GM19193 (cell line): ENCODE measurements around the gene ATG101.

ENCODE experiments used
- POLR2A ChIP-seq: IDR thresholded peaks from 4 replicates; pipeline ENCODE4 v1.6.1; 2011; ENCODE audit not compliant: insufficient read depth, insufficient read length; ENCODE audit errors: extremely low read depth

Gene ATG101

DNA sequence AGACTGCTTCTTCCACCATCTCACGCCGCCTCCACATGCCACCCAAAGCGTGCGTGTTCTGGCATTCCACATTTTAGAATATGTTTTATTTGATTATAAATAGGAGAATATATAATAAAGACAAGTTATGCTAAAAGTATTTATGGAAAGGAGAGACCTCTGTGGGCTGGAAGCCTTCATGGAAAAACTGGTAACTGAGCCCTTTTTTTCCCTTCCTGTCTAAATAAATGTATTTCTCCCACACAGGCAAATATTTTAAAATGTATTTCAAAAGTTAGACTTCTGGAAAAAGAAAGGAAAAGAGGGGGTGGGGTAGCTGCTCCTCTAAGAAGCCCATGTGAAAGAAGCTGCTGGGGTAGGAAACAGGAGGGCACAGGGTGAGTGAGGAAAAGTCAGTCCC lies 34.6 kb upstream of the ATG101 start:
- no peak for TF ChIP-seq POLR2A

DNA sequence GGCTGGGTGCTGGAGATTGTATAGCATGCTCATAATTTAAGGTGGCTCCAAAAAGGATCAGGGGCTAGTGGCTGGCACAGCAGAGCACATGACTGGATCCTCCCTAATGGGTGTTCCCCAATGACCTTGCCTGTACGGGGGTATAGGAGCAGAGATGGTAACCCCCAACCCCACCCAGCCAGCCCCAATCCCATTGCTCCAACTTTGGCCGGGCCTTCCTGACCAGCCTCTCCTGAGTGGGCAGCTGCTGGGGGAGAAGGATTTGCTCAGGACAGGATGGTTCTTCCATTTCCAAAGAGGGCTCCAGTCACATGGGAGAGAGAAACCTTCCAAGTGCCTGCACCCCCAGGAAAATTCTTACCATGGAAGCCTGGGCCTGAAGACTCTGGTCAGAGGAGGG lies 33.9 kb upstream of the ATG101 start:
- TF ChIP-seq POLR2A = no peak

DNA sequence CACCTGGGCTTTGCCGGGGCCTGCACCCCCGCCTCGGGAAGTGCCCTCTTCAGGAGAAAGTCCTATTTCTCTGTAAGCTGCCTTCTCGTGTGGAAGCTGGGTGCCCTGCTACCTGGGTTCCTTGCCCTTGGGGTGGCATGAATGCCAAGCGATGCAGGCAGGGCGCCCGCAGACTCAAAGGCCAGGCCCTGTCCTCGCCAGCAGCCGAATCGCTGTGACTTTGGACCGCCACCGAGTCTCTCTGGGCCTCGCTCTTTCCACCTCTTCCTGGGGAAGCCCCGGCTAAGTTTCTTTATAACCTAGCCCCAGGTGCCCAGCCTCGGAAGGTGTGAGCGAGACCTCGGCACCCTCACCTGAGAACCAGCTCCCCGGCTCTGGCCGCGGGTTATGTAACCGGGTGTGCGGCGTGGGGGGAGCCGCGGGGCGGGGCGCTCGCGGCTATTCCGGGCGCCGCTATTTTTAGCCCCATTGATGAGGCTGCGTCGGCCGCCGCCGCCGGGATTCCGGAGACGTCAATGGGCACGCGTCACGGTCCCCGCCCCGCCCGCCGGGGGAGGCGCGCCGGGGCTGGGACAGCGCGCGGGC lies 33.1 kb upstream of the ATG101 start:
- TF ChIP-seq POLR2A = peak; percentile 33

DNA sequence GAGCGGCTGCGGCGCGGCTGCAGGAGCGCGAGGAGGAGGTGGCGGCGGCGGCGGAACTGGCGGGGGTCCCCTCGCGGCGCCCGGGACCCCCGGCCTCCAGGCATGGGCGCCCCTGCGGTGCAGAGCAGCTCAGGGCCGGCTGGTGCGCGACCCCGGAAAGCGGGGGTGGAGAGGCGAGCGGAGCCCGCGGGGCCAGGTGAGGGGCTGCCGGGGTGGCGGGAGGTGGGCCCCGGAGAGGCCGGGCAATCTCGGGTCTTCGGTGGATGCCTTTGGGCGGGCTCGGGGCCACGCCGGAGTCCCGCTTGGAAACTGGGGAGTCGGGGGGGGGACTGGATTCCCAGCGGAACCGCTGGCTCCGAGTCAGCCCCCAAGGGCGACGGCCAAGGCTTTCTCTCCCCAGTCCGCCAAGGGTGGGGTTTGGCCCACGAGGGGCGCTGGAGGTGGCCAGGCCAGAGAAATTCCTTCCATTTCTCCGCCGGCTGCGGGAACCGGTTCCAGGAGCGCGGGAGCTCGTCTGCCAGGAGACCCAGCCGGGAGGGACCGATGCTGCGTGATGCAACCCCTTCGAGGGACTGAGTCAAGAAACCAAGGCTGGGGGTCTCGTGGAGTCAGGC lies 32.4 kb upstream of the ATG101 start:
- no peak for TF ChIP-seq POLR2A

DNA sequence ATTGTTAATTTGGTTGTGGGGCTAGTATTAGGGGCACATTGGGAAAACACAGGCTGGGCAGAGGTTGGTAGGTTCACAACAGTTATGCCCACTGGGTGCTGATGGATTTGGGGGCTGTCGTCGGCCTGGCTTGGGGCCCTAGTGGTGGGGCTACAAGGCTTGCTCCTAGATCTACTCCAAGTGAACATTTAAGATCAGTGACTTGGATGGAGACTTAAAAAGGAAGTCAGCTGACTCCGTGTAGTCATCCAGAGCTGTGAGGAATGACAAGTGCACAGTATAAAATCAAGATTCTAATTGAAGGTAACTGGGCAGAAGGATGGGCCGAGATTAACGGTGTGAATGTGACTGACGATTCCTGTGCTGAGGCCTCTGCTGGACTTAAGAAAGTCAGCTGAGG lies 31.3 kb upstream of the ATG101 start:
- TF ChIP-seq POLR2A = no peak

DNA sequence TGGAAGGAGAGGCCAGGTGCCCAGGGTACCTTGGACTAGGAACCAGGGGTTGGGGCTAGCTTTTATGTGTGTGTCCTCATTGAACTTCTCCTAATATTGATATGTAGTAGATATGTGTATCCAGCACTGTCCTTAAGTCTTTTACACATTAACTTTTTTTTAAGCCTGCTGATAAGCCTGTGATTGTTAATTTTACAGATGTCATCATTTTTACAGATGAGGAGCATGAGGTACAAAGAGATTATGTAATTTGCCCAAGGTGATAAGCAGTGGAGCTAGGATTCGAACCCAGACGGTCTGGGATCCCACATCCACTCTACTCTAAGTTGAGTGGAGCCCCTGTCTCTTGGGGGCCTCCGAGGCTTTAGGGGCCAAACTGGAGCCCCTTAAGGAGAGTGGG lies 28.7 kb upstream of the ATG101 start:
- TF ChIP-seq POLR2A = no peak

DNA sequence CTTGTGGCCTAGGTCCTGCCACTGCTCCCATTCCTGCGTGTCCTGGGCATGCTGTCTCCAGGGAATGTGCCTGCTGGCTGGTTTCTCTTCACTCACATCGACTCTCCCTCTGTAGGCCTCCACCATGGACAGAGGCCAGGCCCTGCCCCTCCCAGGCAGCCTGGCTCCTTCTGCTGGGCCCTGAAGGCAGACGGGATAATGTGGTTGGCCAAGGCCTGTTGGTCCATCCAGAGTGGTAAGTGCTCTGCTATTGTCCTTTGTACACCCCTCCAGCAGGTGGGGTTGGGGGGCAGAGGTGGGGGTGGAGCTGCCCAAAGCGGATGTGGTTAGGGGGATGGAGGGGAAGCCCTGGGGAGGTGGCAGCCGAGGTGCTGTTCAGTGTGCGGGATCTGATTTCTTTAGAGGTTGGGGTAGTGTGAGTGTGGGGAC lies 28.1 kb upstream of the ATG101 start:
- TF ChIP-seq POLR2A = no peak

DNA sequence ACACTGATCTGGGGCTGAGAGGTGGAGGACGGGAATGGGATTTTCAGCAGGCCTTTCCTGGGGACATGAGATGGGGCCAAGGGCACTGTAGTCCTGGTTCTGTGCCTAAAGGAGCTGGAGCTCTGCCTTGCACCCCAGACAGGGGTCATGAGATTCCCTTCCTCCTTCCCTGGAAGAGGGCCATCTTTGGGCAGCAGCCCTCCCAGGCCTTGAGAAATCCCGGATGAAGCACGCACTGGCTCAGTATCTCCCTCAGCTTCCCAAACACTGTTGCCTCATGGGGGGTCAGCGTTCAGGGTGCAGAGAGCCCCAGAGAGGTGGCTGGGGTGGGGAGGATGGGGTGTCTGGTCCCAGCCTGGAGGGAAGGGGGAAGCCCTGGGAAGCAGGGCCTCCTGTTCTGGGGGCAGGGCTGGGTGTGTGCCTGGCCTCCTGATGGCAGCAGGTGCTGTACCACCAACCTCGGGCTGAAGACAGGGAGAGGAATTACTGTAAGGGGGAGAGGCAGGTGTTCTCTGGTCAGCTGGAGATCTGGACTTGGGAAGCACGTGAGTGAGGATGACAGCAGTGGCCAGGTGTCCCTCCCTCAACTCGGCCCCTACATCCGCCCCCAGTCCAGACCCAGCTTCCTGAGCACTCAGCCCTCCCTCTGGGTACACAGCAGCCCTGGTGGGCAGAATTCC lies 26.9 kb upstream of the ATG101 start:
- no peak for TF ChIP-seq POLR2A

DNA sequence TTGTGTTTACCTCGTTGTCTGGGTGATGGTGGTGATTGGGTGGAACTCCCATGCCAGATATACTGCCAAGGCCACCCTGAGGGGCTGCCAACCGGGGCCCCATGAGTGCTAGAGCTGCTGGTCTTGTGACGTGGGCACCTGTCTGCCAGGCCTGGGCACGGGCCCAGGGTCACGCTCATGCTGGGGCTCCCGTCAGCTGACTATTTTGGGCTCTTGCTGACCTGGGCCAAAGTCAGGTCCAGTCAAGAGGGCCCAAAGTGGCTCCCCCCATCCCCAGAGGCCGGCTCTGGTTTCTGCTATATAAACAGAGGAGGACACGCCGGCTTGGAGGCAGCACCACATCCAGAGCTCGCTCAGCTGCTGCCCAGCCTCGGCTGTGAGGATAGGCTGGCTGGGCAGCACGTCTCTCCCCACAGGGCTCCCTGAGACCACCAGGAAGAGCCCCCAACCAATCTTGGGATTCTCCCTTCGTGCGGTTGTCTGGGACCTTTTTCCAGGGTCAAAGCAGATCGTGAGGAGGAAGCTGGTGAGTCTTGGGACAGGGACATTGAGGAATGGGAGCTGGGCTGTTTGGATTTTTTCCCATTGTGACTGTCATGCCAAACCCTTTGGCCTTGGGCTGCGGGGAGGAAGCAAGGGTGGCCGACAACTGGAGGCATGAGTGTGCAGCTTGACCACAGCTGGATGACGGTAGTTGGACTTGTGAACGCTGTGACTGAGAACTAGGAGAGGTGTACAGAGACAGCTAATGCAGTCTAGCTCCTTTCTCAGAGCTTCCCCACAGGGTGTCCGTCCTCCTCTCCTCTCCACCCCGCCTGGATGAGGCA lies 26.2 kb upstream of the ATG101 start:
- TF ChIP-seq POLR2A = no peak

DNA sequence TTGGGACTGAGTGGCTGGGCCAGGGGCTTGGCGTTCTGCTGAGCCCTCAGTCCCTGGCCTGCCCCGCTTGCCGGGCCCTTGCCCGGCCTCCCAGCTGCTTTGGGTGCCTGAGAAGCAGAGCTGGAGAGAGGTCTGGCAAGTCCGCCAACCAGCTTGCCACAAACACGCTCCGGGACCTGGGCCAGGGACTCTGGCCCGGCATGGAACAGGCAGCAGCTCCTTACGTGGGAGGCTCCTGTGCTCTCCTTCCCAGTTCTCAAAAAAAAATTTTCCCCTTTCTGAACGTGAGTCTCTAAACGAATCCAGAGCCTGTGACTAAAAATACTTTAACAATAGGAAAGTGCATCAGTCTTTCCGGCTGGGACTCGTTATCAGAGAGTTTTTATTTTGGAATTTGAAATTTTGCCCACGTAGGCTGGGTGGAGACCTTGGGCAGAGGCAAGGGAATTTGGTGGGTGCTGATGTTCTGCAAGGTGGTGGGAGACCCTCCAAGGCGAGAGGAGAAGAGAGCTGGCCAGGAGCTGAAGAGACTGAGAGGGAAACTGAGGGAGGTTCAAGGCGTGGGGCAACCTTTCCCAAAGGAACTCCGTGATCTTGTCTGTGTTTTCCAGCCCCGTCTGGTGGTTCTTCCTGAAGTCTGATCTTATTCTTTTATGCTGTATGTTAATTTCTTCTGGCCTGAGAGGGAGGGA lies 25.3 kb upstream of the ATG101 start:
- no peak for TF ChIP-seq POLR2A

DNA sequence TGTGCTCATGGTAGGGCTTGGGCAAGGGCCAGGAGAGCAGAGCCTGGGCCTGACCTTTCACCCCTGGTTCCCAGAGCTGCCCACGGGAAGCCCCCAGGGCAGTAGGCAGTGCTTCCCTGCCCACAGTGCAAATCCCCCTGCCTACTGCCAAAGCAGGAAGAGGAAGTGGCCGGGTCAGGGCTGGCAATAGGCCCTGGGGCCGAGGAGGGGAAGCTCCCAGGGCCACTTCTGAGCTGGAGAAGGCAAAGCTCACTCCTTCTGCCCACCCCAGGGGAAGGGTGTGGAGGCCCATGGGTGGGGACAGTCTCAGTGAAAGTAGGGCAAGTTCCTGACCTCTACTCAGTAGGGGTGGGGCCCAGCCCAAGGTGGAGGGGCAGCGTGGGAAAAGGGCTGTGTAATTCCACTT lies 24.0 kb upstream of the ATG101 start:
- TF ChIP-seq POLR2A = peak; percentile 22

DNA sequence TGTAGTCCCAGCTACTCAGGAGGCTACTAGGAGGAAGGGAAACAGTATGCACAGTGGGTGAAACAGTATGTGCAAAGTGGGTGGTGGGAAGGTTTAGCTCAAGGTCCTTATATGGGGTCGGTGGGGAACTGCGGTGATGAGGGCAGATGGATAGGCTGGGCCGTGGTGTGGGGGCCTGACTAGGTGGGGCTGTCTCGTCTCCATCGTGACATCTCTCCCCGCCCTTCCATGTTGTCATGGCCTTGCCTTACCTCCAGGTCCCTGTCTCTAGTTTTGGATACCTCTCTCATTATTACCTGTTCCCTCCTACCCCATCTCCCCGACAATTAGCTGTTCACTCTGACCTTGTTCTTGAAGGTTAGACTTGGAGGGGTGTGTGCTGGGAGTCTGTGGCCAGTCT lies 22.9 kb upstream of the ATG101 start:
- TF ChIP-seq POLR2A = no peak

DNA sequence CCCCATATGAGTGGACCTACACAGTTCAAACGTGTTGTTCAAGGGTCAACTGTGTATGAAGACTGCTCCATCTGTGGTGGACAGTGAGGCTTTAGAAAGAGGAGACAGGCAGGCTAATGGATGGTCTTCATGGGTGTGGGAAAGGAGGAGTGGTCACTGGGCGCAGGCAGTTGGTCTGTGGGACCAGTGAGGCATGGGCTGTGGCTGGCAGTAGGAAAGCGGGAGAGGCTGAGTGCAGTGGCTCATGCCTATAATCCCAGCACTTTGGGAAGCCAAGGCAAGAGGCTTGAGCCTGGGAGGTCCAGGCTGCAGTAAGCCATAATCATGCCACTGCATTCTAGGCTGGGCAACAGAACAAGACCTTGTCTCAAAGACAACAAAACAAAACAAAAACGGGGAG lies 20.5 kb upstream of the ATG101 start:
- no peak for TF ChIP-seq POLR2A

DNA sequence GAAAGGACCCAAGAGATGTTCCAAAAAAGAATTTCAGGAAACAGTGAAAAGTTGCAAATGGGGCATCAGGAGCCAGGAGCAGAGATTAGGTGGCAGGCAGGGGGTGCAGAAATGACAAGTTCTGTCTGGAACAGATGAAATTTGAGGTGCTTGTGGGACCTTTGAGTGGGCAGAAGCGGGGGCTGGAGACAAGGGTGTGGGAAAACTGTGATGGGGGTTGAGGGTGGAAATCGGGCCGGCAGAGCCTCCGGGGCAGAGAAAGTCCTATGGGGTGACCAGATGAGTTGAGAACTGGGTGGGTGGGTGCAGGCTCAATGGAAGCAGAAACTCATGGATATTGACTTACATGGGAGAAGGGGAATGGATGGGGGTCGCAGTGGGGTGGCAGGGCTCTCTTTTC lies 20.1 kb upstream of the ATG101 start:
- TF ChIP-seq POLR2A = no peak
